Cardiac septum (tissue), 1 donor: ENCODE results near the gene IGLL5. TPM values are rescaled to one million over a fixed set of nuclear protein-coding genes. Genes with fewer than 3 reads are reported as not detected.
"Not testable (repeated sequence)": the region's sequence is repeated elsewhere in the genome, so short reads cannot be mapped to it uniquely, and the experiment has no call there.

ENCODE experiments used
- DNase-seq: peaks from one replicate; pipeline ENCODE4 v3.0.0-alpha.2; 2020; ENCODE audit warnings: low spot score
- intact Hi-C: fragments of 100-400 bp; cut with DNase I; formaldehyde crosslinking; loops from one replicate; pipeline ENCODE4 v1.14.0; 2022
- total RNA-seq: library from RNA; stranded (reverse); fragmentation: NEBNext Ultra II Directional; extraction: Animal tissue kit (Norgen Biotek cat#: 25700); gene quantifications from one replicate; pipeline ENCODE4 v1.2.1, GENCODE V29; 2021
- donor health status: DM: no; HTN: no; CAD: no.

The IGLL5 gene
- total RNA-seq, 1 donor from 2014 or later: not detected

- DNase-seq, intact Hi-C loops: not testable (repeated sequence)
Observed at GRCh38 chr22:22922092-22922953, 34.7 kb downstream of the IGLL5 start.

GRCh38 chr22:22922954-22923319 lies 35.3 kb downstream of the IGLL5 start:
- no peak for DNase-seq
- intact Hi-C loops: no loop called here

GRCh38 chr22:22923379-22923778 lies 35.8 kb downstream of the IGLL5 start:
- intact Hi-C loops: no loop called here
- DNase-seq: no peak

- intact Hi-C loops: no loop called here
- DNase-seq: no peak
Observed at GRCh38 chr22:22923930-22924329, 36.3 kb downstream of the IGLL5 start.

- no peak for DNase-seq
- intact Hi-C loops: no loop called here
Observed at GRCh38 chr22:22924369-22925145, 36.9 kb downstream of the IGLL5 start.

GRCh38 chr22:22925146-22925804 lies 37.7 kb downstream of the IGLL5 start:
- intact Hi-C loops: no loop called here
- no peak for DNase-seq

GRCh38 chr22:22925805-22926369 lies 38.3 kb downstream of the IGLL5 start:
- no peak for DNase-seq
- intact Hi-C loops: no loop called here

GRCh38 chr22:22926370-22927195 lies 39.0 kb downstream of the IGLL5 start:
- intact Hi-C loops: no loop called here

GRCh38 chr22:22927196-22927887 lies 39.7 kb downstream of the IGLL5 start:
- intact Hi-C loops: no loop called here
- no peak for DNase-seq

More at GRCh38 chr22:22926370-22927195, 39.0 kb downstream of the IGLL5 start:
- DNase-seq: no peak

- intact Hi-C loops: no loop called here
- DNase-seq: no peak
Observed at GRCh38 chr22:22927888-22928665, 40.5 kb downstream of the IGLL5 start.

- intact Hi-C loops: no loop called here
- no peak for DNase-seq
Observed at GRCh38 chr22:22928666-22929380, 41.2 kb downstream of the IGLL5 start.

- intact Hi-C loops: no loop called here
- DNase-seq: no peak
Observed at GRCh38 chr22:22929381-22930221, 42.0 kb downstream of the IGLL5 start.

GRCh38 chr22:22930222-22930497 lies 42.5 kb downstream of the IGLL5 start:
- intact Hi-C loops: no loop called here
- DNase-seq: no peak

- no peak for DNase-seq
- intact Hi-C loops: no loop called here
Observed at GRCh38 chr22:22930571-22931556, 43.2 kb downstream of the IGLL5 start.

- intact Hi-C loops: no loop called here
- DNase-seq: no peak
Observed at GRCh38 chr22:22931557-22932270, 44.1 kb downstream of the IGLL5 start.
